ENCODE results near the gene PTPRK. TPM values are rescaled to one million over a fixed set of nuclear protein-coding genes. Genes with fewer than 3 reads are reported as not detected.

The PTPRK gene
- total RNA-seq, 2 donors from 2014 or later: 94.1 to 117 TPM

- no peak for DNase-seq
- H3K27me3 ChIP-seq: no peaks in the 10 kb centered on the region
- peaks cover 5% of the 10 kb centered on the region for H3K36me3 ChIP-seq
- no peak for TF ChIP-seq CTCF (IDR thresholded peaks at IDR 0.05)
- no peaks in the 10 kb centered on the region for H3K4me1 ChIP-seq
- intact Hi-C loops (cut with DNase I): no loop called here
- H3K27ac ChIP-seq: no peak overlapping the region
- H3K9ac ChIP-seq (ENCODE audit: low read depth in 2 of 2, low read length in 2 of 2): no peak overlapping the region
- no peak overlapping the region for H3K4me3 ChIP-seq
- no peaks in the 10 kb centered on the region for H3K9me3 ChIP-seq
These were observed 549.0 kb downstream of the PTPRK start for GRCh38 chr6:127971386-127971785.

GRCh38 chr6:127969701-127970100 is 550.7 kb downstream of the PTPRK start:
- Histone ChIP-seq H3K9me3 (no peaks in the 10 kb centered on the region), H3K27me3 (no peaks in the 10 kb centered on the region), H3K4me1 (no peaks in the 10 kb centered on the region), H3K27ac (no peak overlapping the region), H3K9ac (ENCODE audit: low read depth in 2 of 2, low read length in 2 of 2) (no peak overlapping the region), H3K4me3 (no peak overlapping the region), H3K36me3 (no peaks in the 10 kb centered on the region)
- DNase-seq: no peak
- TF ChIP-seq CTCF (IDR thresholded peaks at IDR 0.05): no peak
- intact Hi-C loops (cut with DNase I): no loop called here

- Histone ChIP-seq H3K4me3 (no peak overlapping the region), H3K27ac (no peak overlapping the region), H3K27me3 (no peaks in the 10 kb centered on the region), H3K9ac (ENCODE audit: low read depth in 2 of 2, low read length in 2 of 2) (no peak overlapping the region), H3K4me1 (no peaks in the 10 kb centered on the region), H3K9me3 (no peaks in the 10 kb centered on the region), H3K36me3 (no peaks in the 10 kb centered on the region)
- no peak for DNase-seq
- intact Hi-C loops (cut with DNase I): no loop called here
- no peak for TF ChIP-seq CTCF (IDR thresholded peaks at IDR 0.05)
These were observed 552.0 kb downstream of the PTPRK start for GRCh38 chr6:127968394-127968793.

GRCh38 chr6:127967708-127968107 is 552.7 kb downstream of the PTPRK start:
- Histone ChIP-seq H3K4me1 (no peaks in the 10 kb centered on the region), H3K36me3 (no peaks in the 10 kb centered on the region), H3K9me3 (no peaks in the 10 kb centered on the region), H3K27ac (no peak overlapping the region), H3K27me3 (no peaks in the 10 kb centered on the region), H3K9ac (ENCODE audit: low read depth in 2 of 2, low read length in 2 of 2) (no peak overlapping the region), H3K4me3 (no peak overlapping the region)
- TF ChIP-seq CTCF (IDR thresholded peaks at IDR 0.05): no peak
- no peak for DNase-seq
- intact Hi-C loops (cut with DNase I): no loop called here

GRCh38 chr6:127966616-127967015 is 553.8 kb downstream of the PTPRK start:
- no peaks in the 10 kb centered on the region for H3K27me3 ChIP-seq
- TF ChIP-seq CTCF (IDR thresholded peaks at IDR 0.05): no peak
- intact Hi-C loops (cut with DNase I): no loop called here
- H3K27ac ChIP-seq: no peak overlapping the region
- no peaks in the 10 kb centered on the region for H3K9me3 ChIP-seq
- no peaks in the 10 kb centered on the region for H3K36me3 ChIP-seq
- H3K9ac ChIP-seq (ENCODE audit: low read depth in 2 of 2, low read length in 2 of 2): no peak overlapping the region
- H3K4me3 ChIP-seq: no peak overlapping the region
- DNase-seq: no peak
- no peaks in the 10 kb centered on the region for H3K4me1 ChIP-seq

GRCh38 chr6:127963495-127963894 is 556.9 kb downstream of the PTPRK start:
- no peak for DNase-seq
- H3K9ac ChIP-seq (ENCODE audit: low read depth in 2 of 2, low read length in 2 of 2): no peak overlapping the region
- no peaks in the 10 kb centered on the region for H3K36me3 ChIP-seq
- H3K4me1 ChIP-seq: no peaks in the 10 kb centered on the region
- TF ChIP-seq CTCF (IDR thresholded peaks at IDR 0.05): no peak
- H3K27me3 ChIP-seq: no peaks in the 10 kb centered on the region
- H3K4me3 ChIP-seq: no peak overlapping the region
- intact Hi-C loops (cut with DNase I): no loop called here
- H3K9me3 ChIP-seq: no peaks in the 10 kb centered on the region
- no peak overlapping the region for H3K27ac ChIP-seq

Measured in colonic mucosa (tissue), 4 donors.